GM18867 (cell line): Measurements from ENCODE around the gene SLC4A7.
"Not testable (repeated sequence)": the region's sequence is repeated elsewhere in the genome, so short reads cannot be mapped to it uniquely, and the experiment has no call there.

ENCODE experiments used
- ATAC-seq: cut with Tn5 transposase; IDR thresholded peaks from one replicate; pipeline ENCODE4 v1.9.1; 2021; ENCODE audit warnings: mild to moderate bottlenecking, moderate library complexity; ENCODE audit not compliant: unreplicated experiment

Gene SLC4A7

GRCh38 chr3:27488821-27489220 lies 4.6 kb upstream of the SLC4A7 start:
- no peak for ATAC-seq

DNA sequence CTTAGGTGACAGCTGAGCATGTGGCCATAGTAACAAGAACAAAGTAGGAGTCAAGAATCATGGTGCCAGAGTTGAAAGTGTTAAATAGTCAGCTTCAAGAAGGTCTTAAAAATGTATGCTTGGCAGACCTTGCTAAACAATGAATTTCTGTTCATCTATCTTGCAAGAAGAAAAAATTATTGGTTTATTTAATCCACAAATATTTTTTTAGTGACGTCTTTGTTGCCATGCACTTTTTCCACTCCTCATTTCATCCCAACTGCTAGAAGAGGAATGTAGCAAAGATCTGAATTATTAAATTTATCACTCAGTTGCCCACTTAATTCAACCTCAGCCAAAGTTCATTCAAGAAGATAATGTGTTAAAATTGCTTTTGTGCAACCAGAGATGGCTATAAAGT lies 3.2 kb upstream of the SLC4A7 start:
- ATAC-seq, result no peak

- no peak for ATAC-seq
These were observed 2.2 kb upstream of the SLC4A7 start for GRCh38 chr3:27486336-27486735.

- ATAC-seq, result no peak
These were observed 1.7 kb upstream of the SLC4A7 start for GRCh38 chr3:27485866-27486265.

DNA sequence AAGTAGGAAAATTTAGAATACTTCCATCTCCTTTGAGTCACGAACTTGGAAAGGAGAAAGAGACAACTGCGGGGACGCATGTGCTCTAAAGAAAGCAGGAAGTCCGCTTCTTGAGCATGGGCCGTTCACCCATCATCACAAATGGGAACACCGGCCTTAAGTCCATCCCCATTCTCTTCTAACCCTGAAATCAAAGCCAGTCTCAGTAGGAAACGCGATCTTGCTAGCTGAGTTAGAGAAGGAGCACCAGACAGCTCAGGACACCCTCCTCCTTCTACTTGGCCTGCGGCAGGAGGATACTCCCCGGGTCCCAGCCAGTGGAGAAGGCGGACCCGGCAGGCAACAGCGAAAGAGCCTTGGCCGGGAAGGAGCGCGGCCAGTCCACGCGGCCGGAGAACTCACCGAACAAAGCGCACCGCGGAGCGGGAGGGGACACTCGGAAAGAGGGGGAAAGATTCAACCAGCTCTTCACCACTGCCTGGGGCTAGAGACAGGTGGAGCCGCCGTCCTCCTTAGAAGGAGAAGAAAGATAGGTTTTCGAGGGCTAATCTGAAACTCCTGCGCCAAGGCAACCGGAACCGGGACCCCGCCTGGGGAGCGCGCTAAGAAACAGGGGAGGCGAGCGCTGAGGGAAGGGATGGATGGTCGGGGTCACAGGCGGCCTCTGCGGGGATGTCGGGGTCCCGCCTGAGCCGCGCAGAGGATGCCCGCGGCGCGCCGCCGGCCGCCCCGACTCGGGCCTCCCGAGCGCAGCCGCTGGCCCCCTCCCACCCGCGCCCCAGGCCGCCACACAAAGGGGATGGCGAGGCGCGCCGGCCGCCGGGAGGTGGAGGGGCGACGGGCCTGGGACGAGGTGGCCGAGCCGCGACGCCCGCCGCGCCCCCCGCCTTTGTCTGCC lies 818 bp downstream of the SLC4A7 start:
- ATAC-seq, result peak; percentile 20

DNA sequence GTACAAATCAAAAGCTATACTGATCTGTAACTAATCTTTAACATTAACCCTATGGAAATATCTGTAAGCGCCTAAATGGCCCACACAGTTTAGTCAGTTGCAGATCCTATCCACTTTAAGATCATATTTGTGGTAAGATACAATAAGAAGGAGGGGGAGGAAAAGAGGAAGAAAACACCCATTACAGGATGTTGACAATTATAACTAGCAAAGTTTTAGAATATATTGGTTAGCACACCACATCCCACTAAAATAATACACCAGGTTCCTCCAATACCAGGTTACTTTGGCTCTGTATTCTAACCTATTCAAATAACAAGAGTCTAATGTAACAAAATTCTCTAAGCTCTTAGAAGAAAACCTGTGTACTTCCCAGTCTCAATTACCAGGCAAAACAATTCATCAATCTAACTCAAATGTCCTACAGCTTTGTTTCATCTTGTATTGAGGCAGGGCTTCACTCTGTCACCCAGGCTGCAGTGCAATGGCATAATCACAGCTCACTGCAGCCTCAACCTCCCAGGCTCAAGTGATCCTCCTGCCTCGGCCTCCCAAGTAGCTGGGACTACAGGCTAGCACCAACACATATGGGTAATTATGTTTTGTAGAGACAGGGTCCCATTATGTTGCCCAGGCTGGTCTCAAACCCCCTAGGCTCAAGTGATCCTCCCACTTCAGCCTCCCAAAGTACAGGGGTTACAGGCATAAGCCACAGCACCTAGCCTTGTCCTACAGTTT lies 4.2 kb downstream of the SLC4A7 start:
- no peak for ATAC-seq

DNA sequence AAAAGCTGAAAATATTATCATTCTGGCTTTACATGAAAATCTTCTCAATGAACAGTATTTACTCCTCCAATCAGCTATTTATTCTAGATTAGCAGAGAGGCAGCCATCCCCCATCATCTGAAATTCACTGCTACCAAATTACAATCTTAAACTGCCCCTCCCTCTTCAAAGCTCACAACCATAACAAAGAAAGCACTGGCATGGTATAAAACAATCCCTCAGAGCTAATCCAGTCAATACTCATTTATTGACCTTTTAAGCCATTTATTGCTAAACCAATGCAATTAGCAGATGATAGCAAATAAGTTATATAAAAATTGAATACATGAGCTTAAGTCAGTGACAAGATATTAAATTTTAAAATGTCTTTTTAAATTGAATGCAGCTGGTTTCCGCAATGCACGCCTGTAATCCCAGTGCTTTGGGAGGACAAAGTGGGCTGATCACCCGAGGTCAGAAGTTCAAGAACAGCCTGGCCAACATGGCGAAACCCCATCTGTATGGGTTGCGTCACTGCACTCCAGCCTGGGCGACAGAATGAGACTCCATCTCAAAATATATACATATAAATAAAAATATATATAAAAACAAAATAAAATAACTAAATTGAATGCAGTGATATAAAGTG lies 12.1 kb downstream of the SLC4A7 start:
- no peak for ATAC-seq

GRCh38 chr3:27468283-27468886 lies 15.8 kb downstream of the SLC4A7 start:
- ATAC-seq, result no peak

DNA sequence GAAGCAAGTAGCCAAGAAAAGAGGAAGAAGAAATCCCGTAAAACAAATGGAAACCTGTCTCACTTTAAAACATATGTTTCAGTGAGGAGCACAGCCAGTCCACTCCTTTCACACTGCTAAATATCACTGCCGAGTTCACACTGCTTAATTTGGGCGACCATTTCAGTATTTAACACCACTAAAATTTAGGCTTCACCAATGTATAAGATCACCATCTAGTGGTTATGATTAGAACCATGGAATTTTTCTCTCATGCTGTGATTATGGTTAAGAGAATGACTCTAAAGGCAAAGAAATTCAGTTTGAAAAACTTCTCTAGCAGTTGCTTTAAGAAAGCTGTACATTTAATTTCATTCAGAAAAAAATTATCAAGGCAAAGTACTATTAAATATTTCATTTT lies 16.6 kb downstream of the SLC4A7 start:
- ATAC-seq, result peak; percentile 93

GRCh38 chr3:27464646-27465045 lies 19.5 kb downstream of the SLC4A7 start:
- ATAC-seq, result no peak

DNA sequence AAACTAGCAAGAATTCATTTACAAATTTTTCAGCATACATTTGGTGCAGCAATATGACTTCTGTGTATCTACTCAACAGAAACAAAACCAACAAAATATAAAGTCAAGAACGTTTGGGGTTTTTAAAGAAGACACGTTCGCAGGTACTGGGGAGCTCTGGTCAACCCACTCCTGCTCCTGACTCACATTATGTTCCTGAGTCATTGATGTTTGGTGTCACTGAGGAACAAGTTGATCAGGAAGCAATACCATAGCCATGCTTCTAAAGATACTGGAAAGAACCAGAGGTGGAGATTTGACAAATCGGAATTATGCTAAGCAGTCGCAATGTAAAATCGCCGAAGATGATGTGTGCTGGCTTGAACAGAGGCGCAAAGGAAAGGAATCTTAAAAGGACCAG lies 22.0 kb downstream of the SLC4A7 start:
- ATAC-seq, result no peak

DNA sequence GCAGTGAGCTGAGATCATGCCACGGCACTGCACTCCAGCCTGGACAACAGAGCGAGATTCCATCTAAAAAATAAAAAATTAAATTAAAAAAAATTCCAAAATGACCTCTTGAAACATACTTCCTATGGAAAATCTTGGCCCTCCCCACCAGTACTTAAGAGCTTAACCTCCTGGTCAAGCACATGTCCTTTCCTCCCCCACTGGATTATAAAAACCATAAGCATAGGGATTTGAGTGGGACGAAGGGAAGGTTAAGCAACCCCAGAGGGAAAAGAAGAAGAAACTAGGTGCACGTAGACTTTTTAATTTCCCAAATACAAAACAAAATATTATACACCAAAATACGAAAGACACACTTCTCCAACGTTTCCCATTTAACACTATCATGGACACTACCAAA lies 25.3 kb downstream of the SLC4A7 start:
- no peak for ATAC-seq

DNA sequence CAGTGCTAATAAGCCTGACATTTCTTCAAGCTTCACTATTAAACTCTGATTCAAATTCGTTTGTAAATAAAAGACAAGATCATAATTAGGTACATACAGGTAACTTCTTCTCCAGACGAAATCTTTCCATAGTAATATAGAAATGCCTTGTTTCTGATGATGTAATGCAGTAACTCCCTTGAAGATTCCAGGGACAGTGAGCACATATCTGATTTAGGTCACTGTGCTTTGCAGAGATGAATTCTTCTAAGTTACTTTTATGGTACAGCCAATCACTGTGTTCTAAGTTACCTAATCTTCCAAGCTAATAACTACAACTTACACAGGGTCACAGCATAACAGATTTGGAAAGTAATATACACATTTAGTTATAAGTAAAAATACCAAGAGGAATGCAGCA lies 27.6 kb downstream of the SLC4A7 start:
- ATAC-seq, result no peak

DNA sequence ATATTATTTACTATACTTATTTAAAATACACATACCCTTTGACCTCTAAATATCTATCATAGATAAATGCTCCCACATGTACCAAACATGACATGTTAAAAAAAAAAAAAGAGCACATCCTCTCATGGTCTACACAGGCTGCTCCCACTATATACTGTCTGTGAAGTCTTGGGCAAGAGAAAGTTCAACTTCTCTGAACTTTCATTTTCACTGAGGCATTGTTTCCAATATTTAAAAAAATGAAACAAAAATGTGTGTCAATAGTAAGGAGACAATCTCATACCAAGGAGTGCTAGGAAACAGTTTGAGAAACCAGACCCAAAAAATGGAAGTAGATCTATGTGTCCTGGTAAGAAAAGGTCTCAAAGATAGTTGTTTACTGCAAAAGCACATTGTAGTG lies 29.3 kb downstream of the SLC4A7 start:
- ATAC-seq, result peak; percentile 60

DNA sequence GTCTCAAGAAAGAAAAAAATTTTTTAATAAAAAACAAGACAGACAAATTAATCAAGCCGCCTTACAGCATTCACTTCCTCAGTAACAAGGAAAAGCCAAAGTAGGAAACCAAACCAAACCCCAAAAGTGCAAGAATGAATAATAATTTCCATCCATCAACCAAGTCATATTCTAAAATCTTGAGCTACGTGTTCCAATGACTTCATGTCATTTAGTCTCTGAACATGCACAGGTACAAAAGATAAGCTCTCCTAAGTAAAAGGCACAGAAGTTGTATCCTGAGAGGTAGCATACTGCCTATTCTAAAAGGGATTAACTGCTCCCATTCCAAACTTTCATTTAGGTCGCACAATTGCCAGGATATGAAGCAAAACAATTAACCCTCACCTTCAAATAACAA lies 29.7 kb downstream of the SLC4A7 start:
- ATAC-seq, result no peak

DNA sequence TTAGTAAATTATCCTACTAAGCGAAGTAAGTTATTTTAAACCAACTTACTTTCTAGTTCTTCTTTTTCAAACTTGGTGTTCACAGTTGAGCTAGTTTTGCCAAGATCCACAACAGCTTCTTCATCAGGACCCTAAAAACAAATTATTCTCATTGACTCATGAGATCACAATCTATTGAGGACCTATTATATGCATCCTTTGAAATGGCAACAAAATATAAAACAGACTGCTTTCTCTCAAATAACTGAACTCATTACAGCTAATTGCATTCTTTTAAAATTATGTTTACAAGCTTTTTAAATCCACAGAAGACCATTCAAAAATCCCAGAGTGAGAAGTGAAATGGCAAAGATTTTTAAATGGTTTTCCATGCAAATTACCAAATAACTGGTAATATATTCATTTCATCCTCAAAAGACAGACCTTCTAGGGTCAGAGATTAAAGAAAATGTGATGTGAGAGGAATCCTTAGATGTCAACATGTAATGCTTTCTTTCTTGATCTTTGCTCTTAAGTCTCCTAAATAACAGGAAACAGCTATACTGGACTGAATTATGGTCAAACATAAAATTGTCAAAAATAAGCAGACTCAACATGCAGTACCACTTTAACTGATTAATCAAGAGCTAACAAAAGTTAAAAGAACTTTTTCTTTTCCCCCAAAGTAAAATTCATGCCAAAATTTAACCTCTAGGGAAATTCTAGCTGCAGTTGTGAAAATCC lies 31.7 kb downstream of the SLC4A7 start:
- no peak for ATAC-seq

DNA sequence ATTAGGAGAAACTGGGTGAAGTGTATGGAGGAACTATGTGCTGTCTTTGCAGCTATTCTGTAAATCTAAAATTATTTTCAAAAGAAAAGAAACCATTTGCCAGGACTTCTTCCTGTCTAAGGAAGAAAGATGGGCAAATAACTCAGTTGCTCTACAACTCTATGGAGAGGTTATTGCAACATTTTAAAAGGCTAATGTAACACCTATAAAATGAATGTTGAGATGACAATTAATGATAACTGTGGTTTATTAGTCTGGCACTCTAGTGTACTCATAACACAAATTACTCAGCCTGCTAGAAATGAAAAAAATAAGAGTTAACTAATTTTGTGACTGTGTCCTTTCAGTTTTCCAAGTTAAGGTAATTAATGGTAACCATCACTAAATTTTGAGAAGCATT lies 32.3 kb downstream of the SLC4A7 start:
- ATAC-seq, result no peak

DNA sequence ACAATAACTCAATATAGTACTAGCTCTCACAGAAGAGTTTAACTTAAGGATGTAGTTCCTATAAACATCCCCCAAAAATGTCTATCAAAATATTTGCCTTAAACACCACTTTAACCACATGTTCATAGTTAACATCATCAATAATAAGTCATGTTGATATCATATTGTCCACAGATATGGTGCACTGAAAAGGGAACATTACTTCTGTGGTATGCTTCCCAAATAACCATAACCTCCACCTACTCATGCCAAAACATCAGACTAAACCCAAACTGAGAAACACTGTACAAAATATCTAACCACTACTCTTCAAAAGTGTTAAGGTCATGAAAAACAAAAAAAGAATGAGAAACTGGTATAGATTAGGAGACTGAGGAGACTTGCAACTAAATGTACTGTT lies 32.9 kb downstream of the SLC4A7 start:
- no peak for ATAC-seq

- no peak for ATAC-seq
These were observed 34.5 kb downstream of the SLC4A7 start for GRCh38 chr3:27449530-27450150.

DNA sequence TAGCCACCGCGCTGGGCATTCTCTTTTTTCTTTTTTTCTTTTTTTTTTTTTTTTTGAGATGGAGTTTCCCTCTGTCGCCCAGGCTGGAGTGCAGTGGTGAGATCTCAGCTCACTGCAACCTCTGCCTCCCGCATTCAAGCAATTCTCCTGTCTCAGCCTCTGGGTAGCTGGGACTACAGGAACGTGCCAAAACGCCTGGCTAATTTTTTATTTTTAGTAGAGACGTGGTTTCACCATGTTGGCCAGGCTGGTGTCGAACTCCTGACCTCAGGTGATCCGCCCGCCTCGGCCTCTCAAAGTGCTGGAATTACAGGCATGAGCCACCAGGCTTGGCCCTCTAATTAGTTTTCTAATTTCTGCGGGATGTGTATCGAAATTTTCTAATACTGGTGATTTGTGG lies 41.2 kb downstream of the SLC4A7 start:
- ATAC-seq, result not testable (repeated sequence)
